A549 treated with DMSO at 1 μM for 4 hours (cell line): ENCODE measurements around the gene USP53. TPM values are rescaled to one million over a fixed set of nuclear protein-coding genes. Genes with fewer than 3 reads are reported as not detected.

Experiments used
- total RNA-seq: library from RNA; stranded (reverse); fragments of 200-300 nt; extraction: Qiagen RNA extraction; gene quantifications from 5 replicates; pipeline ENCODE4 v1.2.3, GENCODE V29; 2022; ENCODE audit warnings: low read depth

USP53 gene
- 7.6 to 12.9 TPM (median 10.0 TPM) in 5 replicates for total RNA-seq

DNA sequence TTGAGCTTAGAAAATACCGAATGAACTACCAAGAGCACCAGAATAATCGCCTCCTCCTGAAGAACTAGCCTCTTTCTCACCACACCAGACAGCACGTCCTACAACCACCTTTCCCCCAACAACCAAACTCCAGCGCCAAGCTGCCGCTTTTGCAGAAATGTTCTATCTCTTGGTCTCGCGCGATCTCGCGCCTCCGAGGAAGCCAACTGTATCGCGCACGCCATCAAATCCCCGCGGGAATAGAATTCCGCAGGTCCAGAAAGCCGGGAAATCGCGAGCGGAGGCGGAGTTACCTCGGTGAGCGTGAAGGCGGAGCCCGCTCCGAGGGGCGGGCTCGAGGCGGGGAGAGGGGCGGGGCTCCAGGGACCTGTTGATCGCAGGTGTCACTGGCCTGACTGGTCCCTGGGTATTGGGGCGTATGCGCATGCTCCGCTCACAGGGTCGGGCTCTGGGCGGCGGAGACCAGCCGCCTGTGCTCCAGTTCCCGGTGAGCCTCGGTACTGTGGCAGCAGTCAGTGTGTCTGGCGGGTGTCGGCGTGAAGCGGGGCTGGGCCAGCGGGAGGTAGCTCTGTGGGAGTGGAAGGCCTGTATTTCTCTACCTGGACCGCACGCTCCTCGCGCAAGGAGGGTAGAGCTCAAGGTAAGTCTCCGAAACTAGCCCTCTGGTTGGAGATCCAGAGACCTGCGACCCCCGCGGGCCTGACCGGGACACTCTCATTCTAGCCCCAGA lies at the start of gene USP53:
Gene USP53 (plus strand): TSS at position 480 of the 730 bp plus-strand sequence. CDS start 27,047 bp downstream, outside the sequence.

DNA sequence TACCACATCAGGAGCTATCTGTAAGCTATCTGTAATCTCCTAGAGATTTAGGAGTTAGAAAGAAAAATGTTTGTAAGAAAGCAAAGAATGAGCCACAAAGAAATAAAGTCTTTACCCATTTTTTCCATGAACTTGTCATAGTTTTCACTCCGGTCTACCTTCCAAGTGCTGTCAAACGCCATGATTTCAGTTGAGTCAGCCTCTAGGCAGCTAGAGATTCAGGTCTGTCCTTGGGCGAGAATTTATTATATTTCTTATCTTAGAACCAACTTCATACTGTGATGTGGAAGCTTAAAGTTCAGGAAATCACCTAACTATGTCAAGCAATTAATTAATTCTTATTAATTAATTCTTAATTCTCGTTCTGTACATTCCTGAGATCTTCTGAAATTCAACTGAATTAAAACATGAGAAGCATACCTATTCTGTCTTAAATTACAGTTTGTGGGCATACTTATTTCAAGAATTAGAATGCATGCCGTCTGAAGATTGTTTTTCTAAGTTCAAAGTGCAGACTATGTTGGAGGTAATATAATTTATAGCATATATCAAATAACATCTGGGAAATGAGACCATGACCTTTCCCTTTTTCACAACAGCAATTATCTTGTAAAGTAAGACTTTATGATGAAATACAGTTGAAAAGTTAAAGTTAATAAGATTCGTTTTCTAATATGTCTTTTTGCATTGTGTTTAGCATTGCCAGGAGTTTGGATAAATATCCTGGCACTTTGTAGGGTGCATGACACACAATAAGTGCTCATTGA lies 109.6 kb downstream of the USP53 start, which contains the start of gene FABP2:
Gene FABP2 (minus strand): TSS at position 218 of the 767 bp plus-strand sequence. CDS start 36 bp downstream, at position 182.

Other genes with a start within 250 kb of the USP53 start
- 0.02 TPM in 1 of 5 replicates, not detected in the others for gene MYOZ2, start 76.9 kb upstream of the USP53 start, total RNA-seq
- gene FABP2, start 109.4 kb downstream of the USP53 start, total RNA-seq = not detected in 5 replicates